Spleen (tissue), 11 donors: ENCODE data around the gene PYROXD2. TPM values are rescaled to one million over a fixed set of nuclear protein-coding genes. Genes with fewer than 3 reads are reported as not detected.
A peak's percentile ranks its signal among the peaks of the same experiment; 100 is the strongest.

ENCODE experiments used
- DNase-seq: peaks from one replicate; pipeline ENCODE4 v3.0.0-alpha.2; 2020
- H3K27ac ChIP-seq, 8 donors: fragments of 200-600 bp; sonication (generic) in 7 of 8; 1 replicate in 4 of 8; 2 replicates in 4 of 8; pipeline versions ENCODE4 v1.5.0 to v1.8.0; 2016 to 2021; ENCODE audit warnings: inconsistent platforms in 4 of 8, mild to moderate bottlenecking in 4 of 8, moderate library complexity in 1 of 8
- H3K27me3 ChIP-seq, 7 donors: fragments of 200-600 bp; sonication (generic) in 6 of 7; replicated peaks in 1 of 7; 1 replicate in 4 of 7; 2 replicates in 3 of 7; pipeline versions ENCODE4 v1.5.0 to v1.8.0; 2016 to 2021; ENCODE audit warnings: inconsistent platforms in 3 of 7, mild to moderate bottlenecking in 1 of 7
- H3K36me3 ChIP-seq, 6 donors: fragments of 200-600 bp; sonication (generic) in 5 of 6; 1 replicate in 4 of 6; 2 replicates in 2 of 6; pipeline versions ENCODE4 v1.5.0 to v1.8.0; 2016 to 2021; ENCODE audit warnings: inconsistent platforms in 2 of 6
- H3K4me1 ChIP-seq, 6 donors: fragments of 200-600 bp; sonication (generic) in 5 of 6; 1 replicate in 3 of 6; 2 replicates in 3 of 6; pipeline versions ENCODE4 v1.5.0 to v1.8.0; 2016 to 2021; ENCODE audit warnings: inconsistent platforms in 3 of 6
- H3K4me3 ChIP-seq, 8 donors: fragments of 200-600 bp; sonication (generic) in 7 of 8; 1 replicate in 4 of 8; 2 replicates in 4 of 8; pipeline versions ENCODE4 v1.5.0 to v1.8.0; 2016 to 2021; ENCODE audit warnings: inconsistent platforms in 4 of 8, mild to moderate bottlenecking in 4 of 8, moderate library complexity in 2 of 8
- H3K9me3 ChIP-seq, 8 donors: fragments of 200-600 bp; sonication (generic) in 7 of 8; 1 replicate in 4 of 8; 2 replicates in 4 of 8; pipeline versions ENCODE4 v1.5.0 to v1.8.0; 2016 to 2021; ENCODE audit warnings: inconsistent platforms in 4 of 8
- POLR2A ChIP-seq, 3 donors: fragments of 450-650 bp; IDR thresholded peaks; one replicate each; pipeline ENCODE4 v1.5.1; 2017; ENCODE audit warnings: antibody characterized with exemption in 3 of 3, mild to moderate bottlenecking in 1 of 3
- POLR2AphosphoS5 ChIP-seq, 3 donors: sonication (generic); formaldehyde crosslinking; IDR thresholded peaks; one replicate each; pipeline ENCODE4 v1.5.1; 2017; ENCODE audit warnings: antibody characterized with exemption in 3 of 3
- whole genome bisulfite sequencing, 5 donors: extraction: QIAGEN DNeasy Blood & Tissue Kit in 3 of 5; methylation state at CpG; one replicate each; pipeline versions ENCODE4 v1.1.5 to v1.1.7; 2013 to 2018; 5-methylcytosine and 5-hydroxymethylcytosine counted together
- intact Hi-C: fragments of 100-400 bp; cut with DNase I; formaldehyde crosslinking; loops from one replicate; pipeline ENCODE4 v1.15.0; 2023; ENCODE audit warnings: low total_unique reads
- polyA plus RNA-seq, 3 donors: library from polyadenylated mRNA; stranded (reverse); fragments of 200-250 nt; gene quantifications; one replicate each; pipeline ENCODE4 v1.2.1, GENCODE V29; 2013
- total RNA-seq, 7 donors: library from RNA; depleted of rRNA in 3 of 7; stranded (reverse); fragments of >200 nt in 3 of 7; fragmentation: NEBNext Ultra II Directional in 4 of 7; extraction: Animal tissue kit (Norgen Biotek cat#: 25700) in 4 of 7; gene quantifications; one replicate each; pipeline versions ENCODE4 v1.1.0 to v1.2.1, GENCODE V29; 2016 to 2021
- TF ChIP-seq, protein P1 (sequence below), 11 experiments: fragments of 200-600 bp in 7 of 11; fragments of 450-650 bp in 4 of 11; sonication (generic) in 4 of 11; IDR thresholded peaks in 8 of 11; conservative IDR thresholded peaks in 3 of 11; 1 replicate in 7 of 11; 2 replicates in 4 of 11; pipeline versions ENCODE4 v1.4.0 to v1.8.0; 2016 to 2021; ENCODE audit warnings: antibody characterized with exemption in 11 of 11, inconsistent platforms in 4 of 11, mild to moderate bottlenecking in 1 of 11
- donor health status: healthy with polysubstance abuse.
- donor health status: DM: no; HTN: no; CAD: no; lungs with moderate emphysema.
- donor health status: DM: no; HTN: no; CAD: no.
- donor health status: Bipolar disorder and iron deficiency.
- donor health status: healthy.
- donor health status: DM: no; HTN: no; CAD: no.
- donor health status: DM: yes; HTN: yes; CAD: no.

PYROXD2 gene
- total and polyA plus RNA-seq, 10 donors, result 4.7 to 26.0 (median 11.6) TPM

GRCh38 chr10:98361131-98362025 lies 53.6 kb downstream of the PYROXD2 start:
- intact Hi-C loops, result no loop called here
- H3K27me3 ChIP-seq, result peaks cover 0 to 23% (median 0%) of the 10 kb centered on the region in 7 donors
- no peak for DNase-seq
- 37 to 65% (median 46%) methylated on average over 12 to 15 of the region's 15 CpGs for WGBS, 5 donors
- TF ChIP-seq POLR2AphosphoS5 (IDR thresholded peaks at IDR 0.05) (peak in 2 of 3 donors; percentile 4 to 40), POLR2A (IDR thresholded peaks at IDR 0.05) (no peak)
- no peaks in the 10 kb centered on the region for H3K4me1 ChIP-seq
- H3K4me3 ChIP-seq, result peak overlapping the region in 1 of 8 donors; percentile 11
- H3K27ac ChIP-seq, result peak overlapping the region in 3 of 8 donors; percentile 16 to 53 (median 44)
- no peaks in the 10 kb centered on the region for H3K9me3 ChIP-seq
- H3K36me3 ChIP-seq, result no peaks in the 10 kb centered on the region

DNA sequence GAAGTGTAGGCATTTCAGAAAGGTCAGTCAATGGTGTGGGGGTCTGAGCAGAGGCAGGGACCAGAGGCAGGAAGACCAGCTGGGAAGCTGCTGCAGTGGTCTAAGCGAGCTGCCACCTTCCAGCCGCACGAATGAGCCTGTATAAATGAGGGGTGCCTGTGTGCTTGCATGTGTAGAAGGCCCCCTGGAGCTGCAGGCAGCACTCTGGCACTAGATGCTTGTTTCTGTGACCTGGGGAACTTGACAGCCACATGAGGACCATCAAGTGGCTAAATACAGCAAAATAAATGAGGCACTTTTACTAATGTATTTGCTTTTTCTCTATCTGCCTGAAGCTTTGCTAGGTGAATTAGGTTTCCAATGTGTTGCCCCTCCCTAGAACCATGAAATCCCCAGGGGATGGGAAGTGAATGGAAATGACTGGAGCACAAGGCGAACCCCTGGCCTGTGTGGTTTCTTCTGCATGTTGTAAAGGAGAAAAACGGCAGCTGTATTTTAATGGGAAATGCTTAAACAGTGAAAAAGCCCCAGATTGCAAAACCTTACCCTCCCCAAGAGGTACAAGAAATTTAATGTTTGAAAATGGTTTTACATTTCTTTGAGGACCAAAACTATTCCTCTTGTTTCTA lies 57.7 kb downstream of the PYROXD2 start:
- Histone ChIP-seq H3K4me1 (peaks cover 0 to 9% (median 0%) of the 10 kb centered on the region in 6 donors), H3K9me3 (no peaks in the 10 kb centered on the region), H3K36me3 (no peaks in the 10 kb centered on the region), H3K27ac (no peak overlapping the region), H3K27me3 (peaks cover 0 to 46% (median 20%) of the 10 kb centered on the region in 7 donors), H3K4me3 (no peak overlapping the region)
- intact Hi-C loops, result no loop called here
- TF ChIP-seq POLR2AphosphoS5 (IDR thresholded peaks at IDR 0.05) (no peak), POLR2A (IDR thresholded peaks at IDR 0.05) (no peak)
- TF ChIP-seq, protein P1, sequence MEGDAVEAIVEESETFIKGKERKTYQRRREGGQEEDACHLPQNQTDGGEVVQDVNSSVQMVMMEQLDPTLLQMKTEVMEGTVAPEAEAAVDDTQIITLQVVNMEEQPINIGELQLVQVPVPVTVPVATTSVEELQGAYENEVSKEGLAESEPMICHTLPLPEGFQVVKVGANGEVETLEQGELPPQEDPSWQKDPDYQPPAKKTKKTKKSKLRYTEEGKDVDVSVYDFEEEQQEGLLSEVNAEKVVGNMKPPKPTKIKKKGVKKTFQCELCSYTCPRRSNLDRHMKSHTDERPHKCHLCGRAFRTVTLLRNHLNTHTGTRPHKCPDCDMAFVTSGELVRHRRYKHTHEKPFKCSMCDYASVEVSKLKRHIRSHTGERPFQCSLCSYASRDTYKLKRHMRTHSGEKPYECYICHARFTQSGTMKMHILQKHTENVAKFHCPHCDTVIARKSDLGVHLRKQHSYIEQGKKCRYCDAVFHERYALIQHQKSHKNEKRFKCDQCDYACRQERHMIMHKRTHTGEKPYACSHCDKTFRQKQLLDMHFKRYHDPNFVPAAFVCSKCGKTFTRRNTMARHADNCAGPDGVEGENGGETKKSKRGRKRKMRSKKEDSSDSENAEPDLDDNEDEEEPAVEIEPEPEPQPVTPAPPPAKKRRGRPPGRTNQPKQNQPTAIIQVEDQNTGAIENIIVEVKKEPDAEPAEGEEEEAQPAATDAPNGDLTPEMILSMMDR (IDR thresholded peaks at IDR 0.05 in 8 of 11, conservative IDR thresholded peaks at IDR 0.05 in 3 of 11), result no peak
- 72 to 81% (median 79%) methylated on average over 5 of the region's 5 CpGs for WGBS, 5 donors
- no peak for DNase-seq

GRCh38 chr10:98354491-98354890 lies 60.5 kb downstream of the PYROXD2 start:
- WGBS, 5 donors, result 74 to 86% (median 79%) methylated on average over 3 of the region's 3 CpGs
- H3K27me3 ChIP-seq, result peaks cover 0 to 74% (median 35%) of the 10 kb centered on the region in 7 donors
- DNase-seq, result no peak
- H3K4me3 ChIP-seq, result no peak overlapping the region
- peaks cover under 1 to 17% (median 6%) of the 10 kb centered on the region in 6 donors for H3K4me1 ChIP-seq
- H3K36me3 ChIP-seq, result no peaks in the 10 kb centered on the region
- no peaks in the 10 kb centered on the region for H3K9me3 ChIP-seq
- TF ChIP-seq POLR2AphosphoS5 (IDR thresholded peaks at IDR 0.05), result no peak
- no peak for TF ChIP-seq POLR2A (IDR thresholded peaks at IDR 0.05)
- TF ChIP-seq, protein P1 (IDR thresholded peaks at IDR 0.05 in 8 of 11, conservative IDR thresholded peaks at IDR 0.05 in 3 of 11), result no peak
- intact Hi-C loops, result no loop called here
- H3K27ac ChIP-seq, result no peak overlapping the region

- WGBS, 5 donors, result 27 to 34% (median 29%) methylated on average over 7 of the region's 7 CpGs
- H3K4me1 ChIP-seq, result peaks cover 6 to 25% (median 13%) of the 10 kb centered on the region in 6 donors
These were observed 61.8 kb downstream of the PYROXD2 start for GRCh38 chr10:98353170-98353569.

More at GRCh38 chr10:98353170-98353569, 61.8 kb downstream of the PYROXD2 start:
- H3K36me3 ChIP-seq, result no peaks in the 10 kb centered on the region
- intact Hi-C loops, result no loop called here
- DNase-seq, result no peak
- TF ChIP-seq, protein P1 (IDR thresholded peaks at IDR 0.05 in 8 of 11, conservative IDR thresholded peaks at IDR 0.05 in 3 of 11), result no peak
- TF ChIP-seq POLR2AphosphoS5 (IDR thresholded peaks at IDR 0.05) (no peak), POLR2A (IDR thresholded peaks at IDR 0.05) (no peak)
- no peaks in the 10 kb centered on the region for H3K9me3 ChIP-seq
- H3K4me3 ChIP-seq, result no peak overlapping the region
- H3K27me3 ChIP-seq, result peaks cover 0 to 84% (median 42%) of the 10 kb centered on the region in 7 donors
- no peak overlapping the region for H3K27ac ChIP-seq
